Stimulated activated CD4-positive, alpha-beta T cell treated with anti-CD3 and anti-CD28 coated beads, TNF-alpha, amount 100 ng/mL, for 1 hour (primary cell): Measurements from ENCODE around the gene CMSS1.
A peak's percentile ranks its signal among the peaks of the same experiment; 100 is the strongest.
"Not testable (repeated sequence)": the region's sequence is repeated elsewhere in the genome, so short reads cannot be mapped to it uniquely, and the experiment has no call there.

Experiments
- DNase-seq, 3 donors: peaks; one replicate each; pipeline ENCODE4 v3.0.0-alpha.2; 2020; ENCODE audit warnings: low read depth in 3 of 3, low spot score in 1 of 3

CMSS1 gene

DNA sequence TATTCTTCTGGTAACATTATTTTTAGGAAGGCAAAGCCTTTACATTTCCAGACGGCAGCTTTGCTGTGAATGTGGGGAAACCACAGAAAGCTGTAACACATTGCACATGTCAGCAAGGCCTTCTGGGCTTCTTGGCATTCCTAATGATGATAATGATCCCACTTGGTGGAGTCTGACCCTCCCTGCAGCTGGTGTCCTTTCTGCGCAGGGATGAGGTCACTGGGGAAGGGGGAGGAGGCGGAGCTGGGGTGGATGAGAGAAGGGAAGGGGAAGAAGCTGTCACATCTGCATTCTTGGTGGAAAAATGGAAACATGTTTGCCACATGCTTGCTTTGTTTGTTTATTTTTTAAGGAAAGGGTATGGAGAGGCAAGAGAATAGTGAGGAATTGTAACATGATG lies 228.0 kb downstream of the CMSS1 start:
- DNase-seq: no peak

DNA sequence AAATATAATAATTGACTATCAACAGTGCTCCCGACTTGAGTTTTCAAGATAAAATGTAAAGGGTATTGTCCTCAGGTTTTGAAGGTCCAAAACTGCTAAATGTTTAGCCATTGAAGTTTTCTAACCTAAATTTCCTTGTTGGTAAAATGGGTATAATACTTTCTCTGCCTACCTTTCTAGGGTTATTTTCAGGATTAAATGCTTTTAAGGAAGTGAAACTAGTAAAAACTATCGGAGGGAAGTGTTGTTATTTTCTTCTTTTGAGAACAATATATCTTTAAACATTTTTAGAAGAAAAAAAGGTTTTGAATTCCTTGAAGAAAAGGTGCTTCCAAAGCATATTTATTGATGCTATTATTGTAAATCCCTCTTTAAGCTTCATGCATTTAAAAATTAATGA lies 229.3 kb downstream of the CMSS1 start:
- no peak for DNase-seq

DNA sequence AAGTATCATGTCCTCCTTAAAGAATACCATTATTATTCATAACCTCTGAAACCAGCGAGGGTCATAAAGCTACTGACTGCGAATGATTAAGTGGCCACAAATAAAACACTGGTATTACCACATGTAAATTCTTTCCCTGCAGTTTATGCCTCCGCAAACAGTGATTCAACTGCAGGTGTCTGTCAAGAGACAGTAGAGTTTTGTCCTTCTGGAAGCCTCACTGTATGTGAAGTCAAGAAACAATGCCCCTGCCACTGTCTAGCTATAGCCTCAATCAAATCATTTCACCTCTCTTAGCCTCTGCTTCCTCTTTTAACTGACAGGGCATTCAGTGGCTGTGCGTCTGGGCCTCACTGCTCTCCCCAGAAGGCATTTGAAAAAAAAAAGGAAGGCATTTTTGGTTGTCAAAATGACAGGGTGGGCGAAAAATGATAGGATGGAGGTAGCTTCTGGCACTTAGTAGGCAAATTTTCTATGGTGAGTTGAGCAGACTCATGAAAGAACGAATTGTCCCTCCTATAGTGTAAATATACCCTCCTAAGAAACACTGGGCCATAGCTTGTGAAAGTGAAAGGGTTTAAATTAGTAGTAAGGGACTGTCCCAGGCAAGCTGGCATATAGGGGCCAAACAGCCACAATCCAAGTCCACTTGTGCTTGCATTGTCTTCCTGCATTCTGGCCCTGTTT lies 229.9 kb downstream of the CMSS1 start:
- DNase-seq: no peak

DNA sequence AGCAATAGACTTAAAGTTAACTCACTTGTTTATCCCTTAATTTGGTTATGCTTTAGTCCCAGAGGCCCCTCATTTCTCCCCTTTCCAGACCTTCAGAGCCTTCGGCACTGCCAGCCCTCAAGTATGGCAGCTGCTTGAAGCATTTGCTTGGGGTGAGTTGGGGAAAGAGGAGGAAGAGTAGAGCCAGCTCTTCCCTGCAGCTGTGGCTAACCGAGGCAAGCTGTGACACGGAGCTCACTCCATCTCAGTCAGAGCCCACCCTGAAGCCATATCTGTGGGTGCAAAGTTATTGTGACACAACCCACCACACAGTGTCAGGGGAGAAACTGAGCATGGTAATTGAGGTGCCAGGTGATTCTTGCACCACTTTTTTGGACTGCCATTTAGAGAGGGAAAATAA lies 230.6 kb downstream of the CMSS1 start:
- no peak for DNase-seq

DNA sequence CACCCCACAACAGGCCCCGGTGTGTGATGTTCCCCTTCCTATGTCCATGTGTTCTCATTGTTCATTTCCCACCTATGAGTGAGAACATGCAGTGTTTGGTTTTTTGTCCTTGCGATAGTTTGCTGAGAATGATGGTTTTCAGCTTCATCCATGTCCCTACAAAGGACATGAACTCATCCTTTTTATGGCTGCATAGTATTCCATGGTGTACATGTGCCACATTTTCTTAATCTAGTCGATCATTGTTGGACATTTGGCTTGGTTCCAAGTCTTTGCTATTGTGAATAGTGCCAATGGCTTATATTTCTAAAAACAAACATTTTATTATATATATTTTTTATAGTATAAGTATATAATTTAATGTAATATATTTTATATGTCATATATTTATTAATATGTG lies 233.9 kb downstream of the CMSS1 start:
- not testable (repeated sequence) for DNase-seq

DNA sequence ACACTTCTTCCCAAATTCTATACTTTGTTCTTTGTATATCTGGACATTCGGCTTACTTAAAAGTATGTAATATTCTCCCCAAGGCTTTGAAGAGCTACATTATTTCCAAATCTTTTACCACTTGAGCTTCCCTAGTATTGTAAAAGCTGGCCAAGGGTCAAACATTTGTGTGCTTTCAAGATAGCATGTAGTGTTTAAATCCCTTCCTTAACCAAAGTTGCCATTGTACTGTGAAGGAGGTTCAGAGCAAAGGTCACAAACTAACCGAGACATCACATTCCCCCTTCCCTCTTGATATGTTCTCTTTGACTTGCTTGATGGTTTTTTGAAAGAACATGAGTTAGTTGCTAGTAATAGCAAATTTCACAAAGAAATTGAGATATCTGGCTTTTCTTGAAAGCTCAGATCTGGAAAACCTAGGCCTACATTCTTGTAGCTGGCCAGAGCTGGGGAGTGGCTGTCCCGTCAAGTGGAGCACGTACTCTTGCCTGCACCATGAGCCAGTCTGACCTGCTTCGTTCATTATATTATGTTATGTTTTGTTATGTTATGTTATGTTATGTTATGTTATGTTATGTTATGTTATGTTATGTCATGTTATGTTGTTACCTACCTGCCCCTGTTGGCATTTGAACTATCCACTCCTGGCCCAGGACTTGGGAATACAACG lies 236.4 kb downstream of the CMSS1 start:
- no peak for DNase-seq

DNA sequence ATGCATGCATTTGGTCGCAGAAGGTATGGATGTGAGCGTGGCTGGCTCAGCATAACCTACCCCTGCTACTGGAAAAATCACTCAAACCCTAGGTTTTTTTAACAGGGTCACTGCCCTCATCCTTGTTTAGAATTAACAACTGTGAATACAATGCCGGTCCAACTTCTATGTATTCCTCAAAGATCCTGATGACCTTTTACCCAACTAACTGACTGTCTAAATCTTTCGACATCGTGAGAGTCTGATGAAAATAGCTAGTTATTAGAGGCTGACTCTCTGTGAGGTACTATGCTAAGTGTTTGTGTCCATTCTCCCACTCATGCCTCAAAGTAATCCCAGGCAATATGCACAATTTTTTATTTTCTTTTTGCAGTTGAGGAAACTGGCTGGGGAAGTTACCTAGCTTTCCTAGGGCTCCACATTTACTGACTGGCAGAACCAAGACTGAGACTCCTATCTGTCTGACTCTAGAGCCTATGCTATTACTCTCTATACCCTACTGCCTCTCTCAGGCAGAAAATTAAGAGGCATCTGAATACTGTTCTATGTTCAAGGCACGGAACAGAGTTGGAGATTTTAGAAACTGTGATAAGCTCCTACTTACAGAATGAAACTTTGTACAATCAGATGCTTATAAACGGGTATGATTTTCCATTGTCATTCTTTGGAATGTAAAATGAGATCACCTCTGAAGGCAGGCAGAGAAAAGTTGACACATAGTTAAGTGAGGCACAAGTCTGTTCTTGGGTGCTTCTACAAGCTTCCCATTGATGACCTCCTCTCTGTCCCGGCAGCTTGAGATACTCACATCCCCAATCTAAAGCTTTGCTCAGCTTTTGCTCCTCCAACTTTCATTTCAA lies 240.3 kb downstream of the CMSS1 start:
- no peak for DNase-seq

DNA sequence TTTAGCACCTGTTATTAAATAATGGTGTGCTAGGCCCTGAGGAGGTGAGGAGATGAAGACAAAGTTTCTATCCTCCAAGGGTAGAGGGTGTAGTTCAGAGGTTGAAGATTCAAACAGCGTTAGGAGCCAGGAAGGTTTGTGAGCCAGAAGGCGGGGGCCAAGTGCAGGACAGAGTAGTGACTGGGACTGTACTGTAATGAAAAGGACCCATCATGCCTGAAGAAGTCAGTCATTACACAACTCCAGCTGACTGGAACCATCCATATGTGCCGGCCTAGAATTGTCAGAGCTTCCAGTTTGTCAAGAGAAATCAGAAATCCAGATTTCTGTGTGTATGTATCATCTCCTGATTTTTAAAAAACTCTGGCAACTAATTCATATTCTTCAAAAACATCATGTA lies 241.8 kb downstream of the CMSS1 start:
- no peak for DNase-seq

DNA sequence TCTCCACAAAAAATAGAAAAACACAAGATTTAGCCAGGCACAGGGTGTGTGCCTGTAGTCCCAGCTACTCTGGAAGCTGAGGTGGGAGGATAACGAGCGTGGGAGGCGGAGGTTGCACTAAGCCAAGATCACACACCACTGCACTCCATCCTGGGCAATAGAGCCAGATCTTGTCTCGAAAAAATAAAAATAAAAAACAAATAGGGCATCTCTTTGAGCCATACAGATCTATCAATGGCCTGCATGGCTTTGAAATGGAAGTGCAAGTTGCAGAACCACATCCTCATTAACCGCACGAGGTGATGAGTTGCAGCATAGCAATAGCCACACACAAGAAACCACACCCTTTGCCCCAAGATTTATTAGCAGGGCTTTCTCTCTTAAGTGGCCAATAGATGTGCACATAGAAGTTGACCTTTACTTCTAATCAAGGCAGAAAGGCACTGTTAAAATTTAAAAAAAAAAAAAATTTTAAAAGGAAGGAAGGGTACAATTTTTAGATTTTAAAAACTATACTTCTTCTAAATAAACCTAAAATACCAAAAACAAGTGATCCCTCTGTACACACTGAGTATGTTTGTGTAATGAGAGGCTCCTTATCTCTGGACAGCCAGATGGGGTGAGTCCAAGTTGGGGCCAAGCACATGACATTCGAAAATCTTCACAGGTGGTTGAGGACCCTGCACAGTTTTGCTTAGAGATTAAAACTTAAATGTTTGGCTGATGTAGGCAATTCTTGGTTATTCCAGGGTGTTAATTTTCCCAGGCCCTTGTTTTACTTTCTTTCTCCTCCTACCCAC lies 243.2 kb downstream of the CMSS1 start:
- DNase-seq: no peak

DNA sequence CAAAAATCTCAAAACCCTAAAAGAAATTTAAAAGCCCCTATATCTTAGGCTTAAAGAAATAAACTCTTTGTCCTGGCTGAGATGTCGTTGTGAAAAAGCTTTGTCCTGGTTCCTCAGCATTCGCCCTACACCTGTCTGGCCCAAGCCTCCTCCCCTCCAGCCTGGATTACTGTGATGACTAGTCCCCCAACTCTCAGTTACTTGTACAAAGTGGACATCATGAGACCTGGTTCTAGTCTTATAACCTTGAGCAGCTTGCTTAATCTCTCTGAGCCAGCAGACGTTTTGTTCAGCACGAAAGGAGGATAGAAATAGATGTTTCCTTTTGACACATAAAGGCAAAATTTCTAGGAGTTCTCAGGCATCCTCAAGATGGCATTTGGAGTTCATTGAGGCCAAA lies 245.0 kb downstream of the CMSS1 start:
- DNase-seq: no peak

DNA sequence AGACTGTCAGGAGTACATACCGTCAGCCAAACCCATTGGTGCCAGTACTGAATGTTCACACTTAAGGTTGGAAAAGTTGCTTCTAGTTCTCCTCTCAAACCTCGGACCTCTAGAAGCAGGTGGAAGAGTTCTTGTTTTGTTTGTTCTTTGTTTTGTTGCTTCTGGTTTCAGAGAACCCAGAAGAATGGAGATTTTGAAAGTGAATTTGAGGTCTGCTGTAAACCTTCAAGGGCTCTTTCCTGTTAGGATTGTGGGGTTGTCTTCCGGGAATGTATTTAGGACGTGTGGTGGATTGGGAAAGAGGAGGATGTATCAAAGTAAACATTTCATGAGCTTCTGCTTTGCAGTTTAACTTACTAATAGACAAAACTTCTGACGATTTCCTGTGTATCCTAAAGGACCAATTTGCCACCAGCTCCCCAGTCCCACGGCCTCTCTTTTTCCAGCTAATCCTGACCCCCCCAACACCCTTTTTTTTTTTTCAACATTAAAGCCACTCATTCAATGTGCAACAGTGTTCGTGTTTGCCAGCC lies 246.3 kb downstream of the CMSS1 start:
- no peak for DNase-seq

DNA sequence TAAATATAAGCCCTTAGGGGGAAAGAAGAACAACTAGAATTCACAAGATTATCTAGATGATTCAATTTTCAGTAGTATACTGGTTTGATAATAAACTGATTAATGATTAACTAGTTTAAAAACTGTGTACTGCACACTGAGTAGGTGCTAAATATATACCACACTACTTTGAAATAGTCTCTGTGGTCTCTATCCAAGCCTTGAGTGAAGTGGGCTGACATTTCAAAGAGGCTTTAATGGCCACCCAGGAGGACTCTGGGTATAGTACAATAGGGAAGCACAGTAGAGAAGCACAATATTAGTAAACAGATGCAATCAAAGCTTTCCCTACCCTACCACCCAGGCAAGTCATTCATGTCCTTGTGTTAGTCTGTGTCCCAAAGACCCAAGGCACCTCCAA lies 249.9 kb downstream of the CMSS1 start:
- DNase-seq: no peak

DNA sequence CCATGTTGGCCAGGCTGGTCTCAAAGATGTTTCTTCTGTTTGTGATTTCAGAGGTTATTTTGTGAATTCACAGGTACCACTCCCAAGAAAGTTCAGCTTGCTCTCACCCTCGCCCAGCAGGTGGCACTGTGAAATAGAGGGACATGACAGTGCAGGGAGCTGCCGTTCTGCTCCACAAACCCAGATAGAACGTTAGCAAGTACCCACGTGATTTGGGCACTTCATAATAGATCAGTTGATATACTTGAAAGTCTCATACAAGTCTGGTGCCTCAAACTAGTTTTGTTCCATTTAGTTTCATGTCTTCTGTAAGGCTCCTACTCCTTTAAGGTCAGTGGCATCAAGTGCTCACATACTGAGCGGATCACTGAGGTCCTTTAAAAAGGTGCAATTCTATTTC lies 251.2 kb downstream of the CMSS1 start:
- DNase-seq: peak; percentile 11 to 63 (median 37)

DNA sequence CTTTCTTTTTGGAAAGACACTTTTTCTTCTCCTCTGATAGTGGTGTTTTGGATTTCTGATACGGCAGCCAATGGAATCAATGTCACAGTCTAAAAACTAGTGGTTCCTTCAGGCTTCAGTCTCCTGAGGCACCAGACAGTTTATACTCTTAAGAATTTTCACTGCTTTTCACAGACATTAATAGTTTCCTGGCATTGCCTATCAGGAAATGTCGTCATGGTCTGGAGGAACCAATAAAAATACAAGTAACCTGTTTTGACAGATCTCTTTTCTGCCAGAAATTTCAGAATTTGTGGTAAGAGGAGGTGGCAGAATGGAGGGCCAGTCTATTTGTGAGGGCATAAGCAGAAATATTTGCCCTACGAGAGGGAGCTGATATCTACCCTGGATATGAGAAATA lies 251.8 kb downstream of the CMSS1 start:
- DNase-seq: no peak

DNA sequence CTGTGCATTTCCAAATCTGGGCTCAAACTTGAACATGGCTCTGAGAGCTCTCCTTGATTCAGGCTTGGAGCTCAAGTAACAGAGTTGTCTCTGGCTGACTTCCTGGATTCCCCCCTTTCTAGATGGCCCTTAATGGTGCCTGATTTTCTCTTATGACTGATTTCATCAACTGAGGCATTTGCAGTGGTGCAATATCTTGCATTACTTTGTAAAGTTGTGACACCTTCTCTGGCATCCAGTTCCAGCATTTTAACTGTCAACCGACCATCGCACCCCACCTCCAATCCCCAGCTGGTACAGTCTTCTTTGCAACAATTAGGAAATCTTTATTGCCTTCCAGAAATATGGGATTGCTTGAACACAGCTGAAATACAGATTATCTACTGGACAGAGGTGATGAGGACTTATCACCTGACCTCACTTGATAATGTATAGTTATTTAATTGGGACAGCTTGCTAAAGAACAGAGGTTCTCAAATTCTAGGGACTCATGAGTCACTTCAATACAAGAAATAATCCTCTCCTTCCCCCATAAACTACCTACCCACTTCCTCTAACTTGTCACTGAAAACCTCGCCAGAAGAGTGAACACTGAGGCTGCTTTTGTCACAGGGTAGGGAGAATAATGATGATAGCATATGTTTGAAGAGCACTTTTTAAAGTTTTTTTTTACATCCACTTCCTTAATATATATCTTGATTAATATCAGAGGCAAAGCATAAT lies 254.8 kb downstream of the CMSS1 start:
- DNase-seq: no peak

DNA sequence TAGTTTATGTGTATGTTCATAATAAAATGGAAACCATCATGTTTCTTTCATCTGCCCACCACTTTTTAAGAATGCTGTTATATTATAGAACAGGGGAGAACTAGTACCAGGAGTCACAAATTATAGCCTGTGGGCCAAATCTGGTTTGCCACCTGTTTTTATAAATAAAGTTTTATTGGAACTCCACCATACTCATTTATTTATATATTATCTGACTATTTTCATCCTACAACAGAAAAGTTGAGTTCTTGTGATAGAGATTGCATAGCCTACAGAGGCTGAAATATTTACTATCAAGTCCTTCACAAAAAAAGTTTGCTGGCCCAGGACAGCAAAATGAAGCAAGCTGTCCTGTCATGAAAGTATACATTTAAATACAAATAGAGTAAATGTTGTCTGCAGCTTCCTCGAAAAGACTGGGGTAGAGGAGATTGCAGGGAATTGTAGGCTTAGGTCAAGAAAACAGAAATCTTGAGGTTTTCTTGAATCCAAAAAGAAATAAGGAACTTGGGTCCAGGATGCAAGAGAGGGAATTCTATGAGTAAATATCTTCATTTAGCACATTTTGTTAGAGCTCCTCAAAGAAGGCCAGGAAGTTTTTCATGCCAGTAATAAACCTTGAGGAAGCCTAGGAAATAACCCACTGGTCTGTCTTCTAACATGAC lies 255.5 kb downstream of the CMSS1 start:
- DNase-seq: no peak

DNA sequence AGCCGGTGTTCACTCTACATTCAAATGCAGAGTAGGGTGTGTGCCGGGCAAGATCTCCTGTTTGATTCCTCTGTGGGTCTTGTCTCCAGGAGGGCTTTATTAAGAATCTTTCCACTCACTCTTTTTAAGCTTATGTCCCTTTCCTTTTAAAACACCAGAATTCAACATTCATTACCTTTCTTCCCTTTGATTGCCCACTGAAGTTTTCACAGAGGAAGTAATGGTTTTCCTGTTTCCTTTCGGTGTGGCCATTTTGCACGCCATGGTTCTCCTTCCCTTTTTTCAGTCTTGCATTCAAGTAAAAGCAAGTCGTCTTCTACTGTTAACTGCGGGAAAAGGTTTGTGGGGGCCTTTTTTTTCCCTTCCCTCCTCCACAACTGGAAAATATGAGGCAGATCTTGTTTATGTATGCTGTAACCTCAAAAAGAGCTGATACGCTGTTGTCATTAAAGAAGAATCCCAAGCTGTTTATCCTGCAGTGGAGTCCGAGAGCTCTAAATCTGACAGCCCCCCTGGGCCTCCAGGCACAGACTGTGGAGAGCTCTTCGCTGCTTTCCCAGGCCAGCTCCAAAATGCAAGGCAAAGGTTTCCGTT lies 256.1 kb downstream of the CMSS1 start:
- DNase-seq: no peak

DNA sequence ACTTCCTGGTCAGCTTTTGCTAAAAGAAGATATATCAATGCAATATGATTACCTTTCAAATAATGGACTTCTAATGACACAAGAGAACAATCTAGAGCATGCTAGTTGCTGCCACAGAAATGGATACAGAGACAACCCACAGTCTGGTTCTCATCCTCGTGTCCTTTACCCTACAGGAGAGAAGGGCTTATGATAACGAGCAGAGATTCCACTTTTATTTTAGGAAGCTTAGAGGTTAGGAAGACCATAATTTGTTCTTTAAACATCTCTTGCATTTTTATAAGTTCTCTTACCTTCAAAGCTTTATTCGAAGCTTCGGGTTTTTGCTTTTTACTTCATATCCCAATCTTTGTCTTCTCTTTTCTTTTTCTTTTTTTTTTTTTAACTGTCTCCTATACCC lies 257.5 kb downstream of the CMSS1 start:
- no peak for DNase-seq
